TTC549 (cell line): ENCODE measurements around the gene WDR83.
"Not testable (repeated sequence)": the region's sequence is repeated elsewhere in the genome, so short reads cannot be mapped to it uniquely, and the experiment has no call there.

Source experiments
- FAIRE-seq: peaks from 2 replicates; lab custom pipeline; 2012; peaks lifted over from hg19 to GRCh38; lab: Jason Lieb, UNC

Gene WDR83

DNA sequence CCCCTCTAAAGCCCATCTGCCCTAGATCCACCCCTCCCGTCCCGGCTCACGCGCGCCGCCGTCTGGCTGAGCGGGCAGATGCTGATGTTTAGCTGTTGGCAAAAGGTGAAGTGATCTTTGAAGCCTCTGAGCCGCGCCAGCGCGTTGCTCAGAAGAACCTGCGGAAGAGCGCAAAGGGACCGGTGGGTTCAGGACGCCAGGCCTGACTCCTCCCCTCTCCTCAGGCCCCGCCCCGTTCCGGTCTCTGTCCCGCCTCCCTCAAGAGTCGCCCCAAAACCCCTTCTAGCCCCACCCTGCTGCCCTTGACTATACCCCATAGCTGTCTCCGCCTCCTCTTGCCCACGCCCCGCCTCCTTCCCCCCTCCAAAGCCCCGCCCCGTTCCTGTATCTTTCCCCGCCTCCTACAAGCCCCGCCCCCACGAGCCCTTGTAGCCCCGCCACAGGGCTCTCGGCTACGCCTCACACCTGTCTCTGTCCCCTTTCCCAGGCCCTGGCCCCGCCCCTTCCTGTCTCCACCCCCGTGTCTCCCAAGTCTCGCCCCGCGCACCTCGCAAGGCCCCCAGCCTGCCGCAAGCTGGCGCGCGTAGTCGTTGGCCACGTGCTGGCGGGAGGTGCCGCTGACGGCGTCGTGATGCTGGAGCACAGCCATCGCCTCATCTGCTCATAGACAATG lies 9.6 kb upstream of the WDR83 start:
- no peak for FAIRE-seq

GRCh38 chr19:12657966-12658365 lies 8.6 kb upstream of the WDR83 start:
- FAIRE-seq, result no peak

DNA sequence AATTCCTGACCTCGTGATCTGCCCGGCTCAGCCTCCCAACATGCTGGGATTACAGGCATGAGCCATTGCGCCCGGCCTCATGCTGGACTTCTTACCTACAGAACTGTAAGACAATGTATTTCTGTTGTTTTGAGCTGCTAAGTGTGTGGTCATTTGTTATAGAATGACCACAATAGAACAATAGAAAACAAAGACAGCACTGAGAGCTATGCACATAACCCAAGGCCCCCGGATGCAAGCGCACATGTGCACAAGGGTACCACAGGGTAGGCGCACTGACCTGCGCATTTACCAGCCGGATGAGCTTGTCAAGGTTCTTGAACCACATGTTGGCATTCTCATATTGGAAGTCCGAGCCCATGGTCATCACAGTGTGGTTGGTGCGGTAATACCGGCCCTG lies 5.6 kb upstream of the WDR83 start:
- no peak for FAIRE-seq

DNA sequence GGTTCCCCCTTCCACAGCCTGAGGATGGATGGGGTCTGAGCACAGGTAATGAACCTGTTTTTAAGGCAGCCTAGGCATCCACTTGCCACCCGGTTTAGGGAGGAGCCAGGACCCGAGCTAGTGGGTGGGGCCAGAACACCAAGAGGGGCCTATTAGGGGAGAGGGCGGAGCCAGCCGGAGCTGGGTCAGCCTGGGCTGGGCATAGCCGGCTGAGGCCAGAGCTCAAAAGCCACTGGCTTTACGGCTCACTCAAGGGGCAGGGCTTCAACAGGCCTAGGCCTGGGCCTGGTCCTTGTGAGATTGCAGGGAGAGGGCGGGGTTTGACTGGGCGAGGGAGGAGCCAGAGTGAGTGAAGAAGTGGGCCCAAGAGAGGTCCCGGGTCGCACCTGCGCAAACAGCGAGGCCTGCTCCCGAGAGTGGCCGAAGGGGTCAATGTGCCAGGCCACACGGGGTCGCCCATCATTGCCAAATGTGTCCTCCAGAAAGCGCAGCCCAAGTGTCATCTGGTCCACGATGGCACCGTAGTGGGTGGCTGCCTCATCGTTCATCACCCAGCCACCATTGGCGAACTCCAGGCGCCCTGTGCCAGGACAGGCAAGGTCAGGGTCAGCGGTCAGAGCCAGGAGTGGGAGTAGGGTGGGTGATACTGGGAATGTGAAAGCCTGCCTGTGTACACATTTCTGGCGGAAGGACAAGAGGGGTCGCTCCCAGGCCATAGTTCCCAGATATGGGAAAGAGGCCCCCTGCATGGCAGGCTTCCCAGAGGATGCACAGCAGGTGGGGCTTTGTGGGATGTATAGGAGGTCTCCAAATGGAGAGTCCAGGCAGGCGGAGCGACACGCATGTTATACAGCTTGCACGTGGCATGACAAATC lies 2.0 kb upstream of the WDR83 start:
- FAIRE-seq, result no peak

- FAIRE-seq, result no peak
Observed at GRCh38 chr19:12665281-12665573, 1.4 kb upstream of the WDR83 start.

- no peak for FAIRE-seq
Observed at GRCh38 chr19:12665671-12666264, 839 bp upstream of the WDR83 start.

- FAIRE-seq, result no peak
Observed at GRCh38 chr19:12667731-12668302, 1.2 kb downstream of the WDR83 start.

DNA sequence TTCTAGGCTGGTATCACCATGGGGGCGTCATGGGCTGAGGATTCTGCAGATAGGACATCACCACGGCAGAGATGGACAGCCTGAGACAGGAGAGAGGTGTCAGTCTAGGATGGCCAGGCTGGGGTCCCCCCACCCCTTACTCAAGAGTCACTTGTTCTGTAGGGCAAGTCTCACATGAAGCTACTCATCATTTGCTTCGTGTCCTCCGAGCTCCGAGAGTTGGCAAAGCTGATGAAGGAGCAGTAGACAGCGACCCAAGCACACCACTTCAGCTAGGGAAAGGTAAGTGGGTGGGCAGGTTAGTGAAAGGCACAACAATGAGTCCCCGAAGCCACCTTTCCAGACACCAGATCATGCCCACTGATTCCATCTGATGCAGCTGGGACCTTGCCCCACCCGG lies 1.7 kb downstream of the WDR83 start:
- no peak for FAIRE-seq

DNA sequence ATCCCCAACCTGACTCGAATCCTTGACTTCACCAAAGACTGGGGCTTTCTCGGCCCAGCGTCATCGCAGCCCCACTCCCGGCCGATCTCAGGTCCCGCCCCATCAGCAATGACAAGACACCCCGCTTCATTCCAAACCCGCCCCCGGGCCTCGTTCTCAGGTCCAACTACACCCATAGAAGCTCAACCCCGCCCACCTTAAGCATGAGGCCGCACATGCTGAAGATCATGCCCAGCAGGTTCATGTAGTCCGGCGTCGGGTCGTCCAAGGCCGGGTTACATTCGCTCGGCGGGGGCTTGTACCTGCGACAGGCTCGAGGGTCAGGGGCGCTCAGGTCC lies 2.3 kb downstream of the WDR83 start:
- FAIRE-seq, result no peak

- FAIRE-seq, result no peak
Observed at GRCh38 chr19:12669270-12670158, 2.9 kb downstream of the WDR83 start.

DNA sequence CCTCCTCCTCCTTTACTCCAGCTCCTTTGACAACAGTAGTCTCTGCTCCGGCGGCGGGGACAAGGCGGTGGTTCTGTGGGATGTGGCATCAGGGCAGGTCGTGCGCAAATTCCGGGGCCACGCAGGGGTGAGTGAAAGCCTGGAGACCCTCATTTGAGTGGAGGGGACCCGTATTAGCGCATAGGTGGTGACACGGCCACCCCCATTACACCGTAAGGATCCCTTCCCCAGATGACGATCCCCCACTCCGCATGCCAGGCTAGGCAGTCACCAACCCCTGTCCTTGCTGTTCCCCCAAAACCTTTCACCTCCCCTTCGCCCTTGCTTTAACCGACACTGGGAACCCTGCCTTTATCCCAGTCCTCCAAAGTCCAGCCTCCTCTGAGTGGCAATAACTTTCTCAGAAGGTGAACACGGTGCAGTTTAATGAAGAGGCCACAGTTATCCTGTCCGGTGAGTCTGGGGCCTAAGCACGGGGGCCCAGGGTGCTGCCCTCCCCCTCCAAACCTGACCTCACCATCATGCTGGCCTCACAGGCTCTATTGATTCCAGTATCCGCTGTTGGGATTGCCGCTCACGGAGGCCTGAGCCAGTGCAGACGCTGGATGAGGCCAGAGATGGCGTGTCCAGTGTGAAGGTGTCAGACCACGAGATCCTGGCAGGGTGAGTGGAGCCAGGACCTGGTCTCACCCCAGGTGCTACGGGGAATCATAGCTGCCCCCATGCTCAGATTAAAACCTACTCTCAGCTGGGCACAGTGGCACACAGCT lies 3.7 kb downstream of the WDR83 start:
- no peak for FAIRE-seq

DNA sequence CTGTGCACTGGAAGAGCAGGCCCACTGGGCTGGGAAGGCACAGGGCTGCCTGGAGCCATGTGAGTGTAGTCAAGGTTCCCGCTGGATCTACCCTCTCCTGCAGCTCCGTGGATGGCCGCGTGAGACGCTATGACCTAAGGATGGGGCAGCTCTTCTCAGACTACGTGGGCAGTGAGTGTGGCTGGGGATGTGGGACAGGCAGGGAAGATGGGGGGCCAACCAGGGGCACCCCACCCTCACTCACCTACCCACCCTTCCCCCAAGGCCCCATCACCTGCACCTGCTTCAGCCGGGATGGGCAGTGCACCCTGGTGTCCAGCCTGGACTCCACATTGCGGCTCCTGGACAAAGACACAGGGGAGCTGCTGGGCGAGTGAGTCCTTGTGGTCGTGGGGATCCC lies 6.1 kb downstream of the WDR83 start:
- FAIRE-seq, result no peak

DNA sequence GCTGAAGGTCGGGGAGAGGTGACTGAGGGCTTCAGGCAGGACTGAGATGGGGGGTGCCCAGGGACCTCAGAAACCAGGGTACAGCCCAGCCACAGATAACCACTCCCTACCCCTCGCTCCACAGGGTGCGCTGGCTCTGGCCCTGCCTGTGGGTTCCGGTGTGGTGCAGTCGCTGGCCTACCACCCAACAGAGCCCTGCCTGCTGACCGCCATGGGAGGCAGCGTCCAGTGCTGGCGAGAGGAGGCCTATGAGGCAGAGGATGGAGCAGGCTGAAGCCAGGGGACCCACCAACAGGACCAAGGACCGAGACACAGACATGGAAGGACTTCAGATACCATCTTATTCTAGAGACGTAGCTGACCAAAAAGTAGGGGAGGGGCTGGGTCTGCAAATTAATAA lies 8.8 kb downstream of the WDR83 start:
- FAIRE-seq, result no peak

GRCh38 chr19:12675940-12676339 lies 9.3 kb downstream of the WDR83 start:
- no peak for FAIRE-seq

DNA sequence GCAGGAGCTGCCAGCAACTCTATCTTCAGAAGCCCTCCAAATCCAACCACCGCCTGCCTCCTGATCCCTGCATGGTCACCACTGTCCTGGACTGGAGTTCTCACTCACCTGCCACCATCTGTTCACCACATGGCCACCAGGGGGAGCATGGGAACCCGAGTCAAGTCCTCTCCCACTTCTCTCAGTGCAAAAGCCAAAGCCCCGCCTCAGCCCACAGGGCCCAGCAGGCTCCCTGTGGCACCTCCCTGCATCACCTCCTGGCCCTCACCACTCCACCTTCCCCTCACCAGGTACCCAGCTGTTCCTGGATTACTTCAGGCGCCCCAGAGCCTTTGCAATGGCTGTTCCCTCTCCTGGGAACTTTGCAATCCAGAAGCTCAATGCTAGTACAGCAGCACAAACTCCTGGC lies 9.8 kb downstream of the WDR83 start:
- FAIRE-seq, result no peak

DNA sequence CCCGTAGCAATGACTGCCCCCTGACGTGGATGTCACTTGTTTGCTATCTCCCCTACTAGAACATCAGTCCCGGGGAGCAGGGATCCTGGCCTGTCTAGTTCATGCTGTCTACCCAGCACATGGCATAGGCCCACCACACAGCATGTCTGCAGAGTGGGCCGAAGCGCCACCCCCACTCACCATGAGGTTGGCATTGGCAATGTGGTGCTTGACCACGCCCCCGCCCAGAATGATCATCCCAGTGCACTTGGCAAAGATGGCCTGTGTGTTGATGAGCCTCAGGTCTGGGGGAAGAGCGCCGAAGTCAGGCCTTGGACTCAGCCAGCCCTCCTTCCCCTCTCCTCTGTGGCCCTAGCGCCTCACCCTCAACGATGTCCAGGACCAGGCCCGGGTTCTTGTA lies 10.3 kb downstream of the WDR83 start:
- FAIRE-seq, result no peak

DNA sequence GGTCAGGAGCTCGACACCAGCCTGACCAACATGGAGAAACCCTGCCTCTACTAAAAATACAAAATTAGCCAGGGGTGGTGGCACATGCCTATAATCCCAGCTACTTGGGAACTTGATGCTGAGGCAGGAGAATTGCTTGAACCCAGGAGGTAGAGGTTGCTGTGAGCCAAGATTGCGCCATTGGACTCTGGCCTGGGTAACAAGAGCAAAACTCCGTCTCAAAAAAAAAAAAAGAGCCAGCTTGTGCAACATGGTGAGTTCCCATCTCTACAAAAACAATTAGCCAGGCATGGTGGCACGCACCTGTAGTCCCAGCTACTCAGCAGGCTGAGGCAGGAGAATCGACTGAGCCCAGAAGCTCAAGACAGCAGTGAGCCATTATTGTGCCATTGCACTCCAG lies 11.4 kb downstream of the WDR83 start:
- not testable (repeated sequence) for FAIRE-seq

- no peak for FAIRE-seq
Observed at GRCh38 chr19:12680034-12680433, 13.4 kb downstream of the WDR83 start.

DNA sequence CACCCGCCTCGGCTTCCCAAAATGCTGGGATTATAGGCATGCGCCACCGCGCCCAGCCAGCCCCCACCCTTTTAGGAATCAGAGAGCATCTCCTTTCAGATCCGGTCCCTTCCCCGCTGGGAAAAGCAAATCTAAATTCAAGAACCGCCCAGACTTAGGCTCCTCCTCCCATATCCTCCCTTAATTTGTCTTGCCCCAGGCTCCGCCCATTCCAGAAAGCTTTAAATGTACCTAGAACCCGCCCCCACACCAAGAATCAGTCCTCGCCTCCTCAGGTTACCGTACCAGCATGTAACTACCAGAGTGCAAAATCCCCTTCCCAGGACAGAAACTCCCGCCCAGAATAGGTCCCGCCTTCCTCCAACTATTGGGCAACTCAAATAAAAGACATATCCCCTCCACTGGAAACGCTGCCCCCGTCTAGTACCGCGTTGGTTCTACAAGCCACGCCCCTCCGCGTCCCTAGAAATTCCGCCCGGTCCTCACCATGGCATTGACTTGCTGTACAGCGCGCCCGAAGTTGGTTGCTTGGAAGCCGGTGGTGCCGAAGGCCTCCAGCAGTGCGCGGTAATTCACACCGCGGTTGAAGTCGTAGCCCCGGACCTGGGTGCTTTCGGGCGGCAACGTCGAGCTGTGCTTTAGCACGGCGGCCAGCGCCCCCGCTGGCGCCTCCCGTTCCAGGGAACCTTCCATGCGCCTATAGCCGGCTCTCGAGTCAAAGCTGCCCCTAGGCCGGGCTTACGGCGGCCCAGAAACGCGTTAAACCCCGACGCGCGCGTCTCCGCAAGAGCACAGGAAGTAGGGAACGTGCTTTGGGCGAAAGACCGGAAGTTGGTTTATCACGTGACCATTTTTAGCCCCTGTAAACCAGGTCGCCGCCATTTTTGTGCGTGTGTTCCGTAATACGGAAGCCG lies 14.7 kb downstream of the WDR83 start, which contains the start of gene DHPS:
TSS of gene DHPS (minus strand) at position 807 of the 914 bp plus-strand sequence. CDS start at position 693, 114 bp downstream.
- FAIRE-seq, result peak; percentile 97

DNA sequence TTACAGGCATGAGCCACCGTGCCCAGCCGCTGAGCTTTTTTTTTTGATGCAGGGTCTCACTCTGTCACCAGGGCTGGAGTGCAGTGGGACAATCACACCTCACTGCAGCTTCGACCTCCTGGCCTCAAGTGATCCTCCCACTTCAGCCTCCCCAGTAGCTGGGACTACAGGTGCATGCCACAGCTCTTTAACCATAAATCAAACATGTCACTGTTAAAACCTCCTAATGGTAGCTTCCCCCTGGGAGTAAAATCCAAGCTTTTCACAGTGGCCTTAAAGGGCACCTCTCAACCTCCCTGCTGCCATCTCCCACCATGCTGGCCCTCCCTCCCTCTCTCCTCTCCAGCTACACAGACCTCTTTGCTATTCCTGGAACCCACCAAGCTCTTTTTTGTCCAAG lies 19.2 kb downstream of the WDR83 start:
- FAIRE-seq, result no peak
